Panc1 (cell line): ENCODE results near the gene SLC29A1. TPM values are rescaled to one million over a fixed set of nuclear protein-coding genes. Genes with fewer than 3 reads are reported as not detected.
A peak's percentile ranks its signal among the peaks of the same experiment; 100 is the strongest.

ENCODE experiments used
- ATAC-seq: fragments of 200-7000 bp; cut with Tn5 transposase; 2 replicates; pipeline ENCODE4 v1.9.1; 2020; ENCODE audit warnings: mild to moderate bottlenecking, moderate library complexity
- BruUV-seq: library from RNA; stranded (reverse); fragments of 400-500 nt; replicated peaks from 2 replicates; lab custom pipeline; 2021; lab: Mats Ljungman, UMichigan
- CTCF ChIA-PET: fragments of 300-600 bp; sonication (Branson Sonifier 250); formaldehyde crosslinking; loops from one replicate; lab custom pipeline; 2022; ENCODE audit warnings: antibody characterized with exemption; lab: Charles Lee
- POLR2A ChIA-PET: fragments of 300-600 bp; sonication (Branson Sonifier 250); formaldehyde crosslinking; loops from one replicate; lab custom pipeline; 2022; ENCODE audit warnings: antibody characterized with exemption; lab: Charles Lee
- DNase-seq: peaks from one replicate; pipeline ENCODE4 v3.0.0-alpha.2; 2010; ENCODE audit warnings: low read depth, low spot score
- H3K27ac ChIP-seq: 2 replicates; pipeline ENCODE4 v1.5.1; 2011; ENCODE audit warnings: mild to moderate bottlenecking, low read length, inconsistent platforms
- H3K27me3 ChIP-seq: fragments of 200-500 bp; sonication (Bioruptor generic); 2 replicates; pipeline ENCODE4 v1.6.0; 2014; ENCODE audit warnings: low read length, inconsistent platforms; ENCODE audit not compliant: control insufficient read depth, insufficient read depth
- H3K36me3 ChIP-seq: fragments of 200-500 bp; sonication (Bioruptor generic); 2 replicates; pipeline ENCODE4 v1.5.1; 2014; ENCODE audit warnings: inconsistent platforms, mild to moderate bottlenecking, low read length, moderate library complexity; ENCODE audit not compliant: control insufficient read depth, insufficient read depth
- H3K4me1 ChIP-seq: 2 replicates; pipeline ENCODE4 v1.5.1; 2011; ENCODE audit warnings: inconsistent platforms, mild to moderate bottlenecking, low read length, moderate library complexity; ENCODE audit not compliant: control insufficient read depth, insufficient read depth
- H3K4me3 ChIP-seq, 2 experiments: 2 replicates each; pipeline ENCODE4 v1.5.1; 2011 to 2012; ENCODE audit warnings: low read depth in 2 of 2, low read length in 2 of 2, mild to moderate bottlenecking in 2 of 2, inconsistent platforms in 1 of 2, moderate library complexity in 1 of 2
- H3K9me3 ChIP-seq: fragments of 200-500 bp; sonication (Bioruptor generic); 2 replicates; pipeline ENCODE4 v1.5.1; 2014; ENCODE audit warnings: low read depth, mild to moderate bottlenecking, inconsistent platforms, low read length, moderate library complexity; ENCODE audit not compliant: control insufficient read depth, insufficient read depth
- CTCF ChIP-seq: fragments of 450-650 bp; IDR thresholded peaks from 2 replicates; pipeline ENCODE4 v1.5.1; 2017; ENCODE audit warnings: mild to moderate bottlenecking
- POLR2AphosphoS5 ChIP-seq: IDR thresholded peaks from 2 replicates; pipeline ENCODE4 v1.6.1; 2012; ENCODE audit warnings: mild to moderate bottlenecking, low read depth, low read length, moderate library complexity
- REST ChIP-seq, 2 experiments: IDR thresholded peaks; 2 replicates each; pipeline ENCODE4 v1.6.1; 2011 to 2012; ENCODE audit warnings: low read depth in 2 of 2, control low read depth in 1 of 2, low read length in 1 of 2, mild to moderate bottlenecking in 1 of 2, moderate library complexity in 1 of 2; ENCODE audit not compliant: insufficient read depth in 1 of 2
- SIN3A ChIP-seq: IDR thresholded peaks from 2 replicates; pipeline ENCODE4 v1.6.1; 2012; ENCODE audit warnings: low read depth, mild to moderate bottlenecking, low read length, moderate library complexity, borderline replicate concordance; ENCODE audit not compliant: insufficient read depth
- TCF7L2 ChIP-seq: IDR thresholded peaks from 2 replicates; pipeline ENCODE4 v1.6.1; 2011; ENCODE audit warnings: mild to moderate bottlenecking, low read depth, low read length, inconsistent platforms
- in situ Hi-C: cut with HindIII; loops from 2 replicates; pipeline ENCODE4 v1.10.0; 2016; ENCODE audit warnings: low sequenced_read_pairs, low pct_unique_long_range_greater_than_20kb
- intact Hi-C: fragments of 100-400 bp; cut with micrococcal nuclease; formaldehyde crosslinking; loops from one replicate; pipeline ENCODE4 v1.10.0; 2022; ENCODE audit not compliant: unreplicated experiment
- total RNA-seq: library from RNA; stranded (reverse); gene quantifications from one replicate; pipeline ENCODE4 v1.2.1, GENCODE V29; 2021; ENCODE audit not compliant: unreplicated experiment

The SLC29A1 gene
- total RNA-seq, 1 experiment from 2014 or later, result 263 TPM

GRCh38 chr6:44202972-44203750, 20.2 kb upstream of the SLC29A1 start:
- Histone ChIP-seq H3K9me3 (no peaks in the 10 kb centered on the region), H3K4me3 (no peak overlapping the region), H3K36me3 (no peaks in the 10 kb centered on the region), H3K27ac (peak overlapping the region; percentile 68), H3K4me1 (peaks cover 30% of the 10 kb centered on the region), H3K27me3 (no peaks in the 10 kb centered on the region)
- ChIA-PET CTCF (no interaction called here), POLR2A (interaction anchor here (0.6 kb wide), 2 partner anchors 23 to 34 kb away, joined by 3 to 5 read pairs; no protein-coding TSS in a partner anchor)
- ATAC-seq (no peak; the same call in 1 of the 2 replicates), DNase-seq (no peak)
- in situ Hi-C loops, result no loop called here
- no TSS peak for BruUV-seq
- no peak for TF ChIP-seq TCF7L2
- no peak for TF ChIP-seq REST (IDR thresholded peaks at IDR 0.05; ENCODE audit: insufficient read depth in 1 of 2, low read depth in 2 of 2, low read length in 1 of 2)
- no peak for TF ChIP-seq CTCF
- TF ChIP-seq SIN3A, result no peak
- TF ChIP-seq POLR2AphosphoS5, result no peak
- intact Hi-C loops, result no loop called here

GRCh38 chr6:44203955-44204354, 19.4 kb upstream of the SLC29A1 start:
- peaks cover 30% of the 10 kb centered on the region for H3K4me1 ChIP-seq

More at GRCh38 chr6:44203955-44204354, 19.4 kb upstream of the SLC29A1 start:
- ChIA-PET CTCF (no interaction called here), POLR2A (no interaction called here)
- in situ Hi-C loops (no loop called here), intact Hi-C loops (no loop called here)
- no peaks in the 10 kb centered on the region for H3K9me3 ChIP-seq
- peak overlapping the region; percentile 68 for H3K27ac ChIP-seq
- no peak for DNase-seq
- H3K27me3 ChIP-seq, result no peaks in the 10 kb centered on the region
- TF ChIP-seq TCF7L2 (no peak), POLR2AphosphoS5 (no peak), REST (IDR thresholded peaks at IDR 0.05; ENCODE audit: insufficient read depth in 1 of 2, low read depth in 2 of 2, low read length in 1 of 2) (no peak), CTCF (no peak), SIN3A (no peak)
- BruUV-seq, result no TSS peak
- H3K36me3 ChIP-seq, result no peaks in the 10 kb centered on the region
- ATAC-seq, result peak; percentile 46; the same call in 1 of the 2 replicates
- no peak overlapping the region for H3K4me3 ChIP-seq
